ENCODE data around the gene FAM169A.
A peak's percentile ranks its signal among the peaks of the same experiment; 100 is the strongest.
"Not testable (repeated sequence)": the region's sequence is repeated elsewhere in the genome, so short reads cannot be mapped to it uniquely, and the experiment has no call there.

Gene FAM169A

DNA sequence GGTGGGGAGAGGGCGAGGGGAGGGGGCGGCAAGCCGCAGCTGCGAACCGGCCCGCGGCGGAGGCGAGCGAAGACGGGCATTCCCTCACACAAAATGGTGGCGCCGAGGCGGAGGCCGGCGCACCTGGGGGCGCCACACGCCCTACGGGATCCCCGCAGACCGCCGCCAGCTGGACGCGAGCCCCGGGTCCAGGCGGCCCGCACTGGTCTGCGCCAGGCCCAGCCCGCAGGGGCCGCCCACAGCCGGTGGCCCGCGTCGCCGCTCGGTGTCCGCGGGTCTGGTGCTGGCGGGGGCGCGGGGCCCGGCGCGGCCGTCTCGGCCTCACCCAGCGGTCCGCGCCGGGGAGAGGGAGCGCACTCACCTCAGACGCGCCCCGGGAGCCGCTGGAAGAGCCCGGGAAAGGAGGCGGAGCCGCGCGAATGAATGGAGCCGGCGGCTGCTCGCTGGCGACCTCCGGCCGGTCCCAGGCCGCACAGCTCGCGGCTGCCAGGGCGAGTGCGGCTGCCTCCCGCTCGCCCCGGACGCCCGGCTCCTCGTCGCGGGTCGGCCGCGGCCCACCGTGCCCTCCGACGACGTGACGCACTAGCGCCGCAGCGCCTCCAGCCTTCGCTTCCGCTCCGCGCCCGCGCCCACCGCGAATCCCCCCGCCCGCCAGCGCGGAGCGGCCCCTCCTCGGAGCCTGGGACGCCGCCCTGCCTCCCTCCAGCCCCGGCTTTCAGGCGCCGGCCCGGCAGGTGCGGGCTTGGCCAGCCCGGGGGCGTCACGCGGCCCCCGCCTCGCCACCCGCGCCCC lies at the start of gene FAM169A:
Gene FAM169A (minus strand): TSS at position 584 of the 792 bp plus-strand sequence. CDS start 24,711 bp downstream, outside the sequence.
- peak; percentile 58 for DNase-seq (ENCODE audit: low spot score)

- DNase-seq (ENCODE audit: low spot score) = no peak
These were observed 49.3 kb upstream of the FAM169A start for GRCh38 chr5:74915488-74915887.

DNA sequence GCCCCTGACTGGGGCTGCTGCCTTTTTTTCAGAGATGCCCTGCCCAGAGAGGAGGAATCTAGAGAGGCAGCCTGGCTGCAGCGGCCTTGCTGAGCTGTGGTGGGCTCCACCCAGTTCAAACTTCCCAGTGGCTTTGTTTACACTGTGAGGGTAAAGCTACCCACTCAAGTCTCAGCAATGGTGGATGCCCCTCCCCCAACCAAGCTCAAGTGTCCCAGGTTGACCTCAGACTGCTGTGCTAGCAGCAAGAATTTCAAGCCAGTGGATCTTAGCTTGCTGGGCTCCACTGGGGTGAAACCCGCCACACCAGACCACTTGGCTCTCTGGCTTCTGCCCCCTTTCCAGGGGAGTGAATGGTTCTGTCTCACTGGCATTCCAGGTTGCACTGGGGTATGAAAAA lies 45.2 kb upstream of the FAM169A start:
- DNase-seq (ENCODE audit: low spot score) = not testable (repeated sequence)

GRCh38 chr5:74909888-74910287 lies 43.7 kb upstream of the FAM169A start:
- DNase-seq (ENCODE audit: low spot score) = not testable (repeated sequence)

- not testable (repeated sequence) for DNase-seq (ENCODE audit: low spot score)
These were observed 42.0 kb upstream of the FAM169A start for GRCh38 chr5:74908237-74908636.

DNA sequence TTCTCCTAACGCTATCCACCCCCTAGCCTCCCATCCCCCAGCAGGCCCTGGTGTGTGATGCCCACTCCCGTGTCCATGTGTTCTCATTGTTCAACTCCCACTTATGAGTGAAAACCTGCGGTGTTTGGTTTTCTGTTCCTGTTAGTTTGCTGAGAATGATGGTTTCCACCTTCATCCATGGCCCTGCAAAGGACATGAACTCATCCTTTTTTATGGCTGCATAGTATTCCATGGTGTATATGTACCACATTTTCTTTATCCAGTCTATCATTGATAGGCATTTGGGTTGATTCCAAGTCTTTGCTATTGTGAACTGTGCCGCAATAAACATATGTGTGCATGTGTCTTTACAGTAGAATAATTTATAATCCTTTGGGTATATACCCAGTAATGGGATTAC lies 38.5 kb upstream of the FAM169A start:
- not testable (repeated sequence) for DNase-seq (ENCODE audit: low spot score)

GRCh38 chr5:74903165-74903787 lies 37.1 kb upstream of the FAM169A start:
- peak; percentile 57 for DNase-seq (ENCODE audit: low spot score)

- DNase-seq (ENCODE audit: low spot score) = no peak
These were observed 30.9 kb upstream of the FAM169A start for GRCh38 chr5:74897049-74897448.

DNA sequence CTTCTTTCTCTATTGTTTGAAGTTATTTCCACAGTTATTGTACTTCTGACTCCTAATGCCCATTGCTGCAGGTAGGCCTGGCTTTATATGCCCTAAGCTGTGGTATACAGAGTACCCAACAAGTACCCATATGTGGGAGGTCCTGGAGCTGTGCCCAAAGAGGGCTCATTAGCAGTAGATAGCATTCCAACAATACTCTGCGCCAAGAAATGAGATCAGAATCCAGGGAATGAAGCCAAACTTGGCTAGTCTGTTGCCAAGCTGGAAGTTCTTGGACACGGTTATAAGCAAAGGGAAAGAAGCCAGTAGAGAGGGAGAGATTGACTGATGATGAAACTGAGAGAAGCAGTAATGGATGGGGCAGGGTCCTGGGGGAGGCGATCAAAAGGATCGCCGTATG lies 29.7 kb upstream of the FAM169A start:
- no peak for DNase-seq (ENCODE audit: low spot score)

- DNase-seq (ENCODE audit: low spot score) = no peak
These were observed 28.2 kb upstream of the FAM169A start for GRCh38 chr5:74894351-74894750.

DNA sequence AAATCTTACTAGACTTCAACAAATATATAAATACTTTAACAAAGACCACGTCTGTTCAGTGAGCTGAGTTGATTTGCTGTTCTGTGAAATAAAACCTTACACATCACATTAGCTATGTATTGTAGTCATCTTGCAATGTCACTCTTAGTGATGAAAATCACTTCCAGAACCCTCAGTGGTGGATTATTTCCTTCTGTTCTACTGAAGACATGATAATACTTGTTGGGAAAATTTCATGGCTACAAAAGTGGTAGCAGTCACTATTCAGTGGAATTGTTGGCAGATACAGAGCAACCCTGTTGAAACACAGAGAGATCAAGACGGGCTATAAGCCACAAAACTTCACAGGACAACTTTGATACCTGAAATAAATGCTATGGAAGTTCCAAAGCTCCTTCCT lies 26.7 kb upstream of the FAM169A start:
- DNase-seq (ENCODE audit: low spot score) = no peak

DNA sequence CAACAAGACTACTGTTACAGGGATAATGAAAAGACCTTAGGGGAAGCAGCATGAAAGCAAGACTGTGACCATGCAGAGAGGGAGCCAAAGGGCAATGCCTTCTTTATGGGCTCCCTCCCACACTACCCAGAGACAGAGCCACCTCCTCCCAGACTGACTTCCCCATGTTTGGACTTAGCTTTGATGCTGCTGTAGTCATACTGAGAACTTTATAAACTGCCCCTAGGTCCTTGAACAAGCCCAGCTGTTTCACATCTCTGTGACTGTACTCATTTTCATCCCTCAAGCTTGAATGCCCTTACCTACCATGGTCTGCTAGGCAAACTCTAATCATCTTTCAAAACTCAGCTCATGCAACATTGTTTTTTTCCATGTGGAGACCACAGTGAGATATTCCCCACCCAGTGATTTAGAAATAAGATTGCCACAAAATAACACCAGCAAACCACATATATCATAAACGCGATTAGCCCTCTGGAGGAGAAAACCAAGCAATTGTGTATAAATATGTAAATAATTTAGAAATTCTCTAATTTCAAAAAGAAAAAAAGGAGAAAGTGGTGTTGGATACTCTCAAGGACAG lies 23.4 kb upstream of the FAM169A start:
- no peak for DNase-seq (ENCODE audit: low spot score)

DNA sequence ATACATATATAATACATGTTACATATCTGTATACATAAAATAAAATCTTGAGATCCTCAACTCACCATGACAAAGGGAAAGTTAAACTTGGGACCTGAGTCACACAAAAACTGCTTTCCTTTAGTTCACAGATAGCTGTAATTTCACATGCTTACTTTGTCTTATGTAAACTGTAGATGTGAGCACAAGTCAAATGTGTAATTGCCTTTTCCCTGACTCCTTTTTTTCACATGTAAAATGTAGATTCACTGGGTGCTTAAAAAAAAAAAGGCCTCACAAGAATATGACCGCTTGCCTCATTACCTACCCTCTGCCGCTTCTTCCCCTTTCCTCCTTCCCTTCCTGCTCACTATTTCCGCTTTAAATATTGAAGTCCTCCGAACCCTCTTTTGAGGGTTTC lies 21.9 kb upstream of the FAM169A start:
- no peak for DNase-seq (ENCODE audit: low spot score)

DNA sequence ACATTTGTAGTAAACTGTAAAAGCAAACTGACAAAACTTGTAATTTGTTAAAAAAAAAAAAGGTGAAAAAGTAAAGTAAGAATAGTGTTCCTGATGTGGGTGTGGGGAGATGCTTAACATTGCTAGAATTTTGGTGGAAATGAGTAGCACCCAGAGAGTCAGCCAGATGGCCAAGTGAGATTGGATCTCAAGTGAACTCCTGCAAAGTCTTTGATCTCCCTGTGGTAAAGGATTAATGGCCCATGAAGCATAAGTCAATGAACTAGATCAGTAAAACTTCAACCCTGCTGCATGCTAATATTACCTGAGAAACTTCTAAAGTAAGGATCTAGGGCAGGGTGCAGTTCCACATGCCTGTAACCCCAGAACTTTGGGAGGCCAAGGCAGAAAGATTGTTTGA lies 19.0 kb upstream of the FAM169A start:
- DNase-seq (ENCODE audit: low spot score) = no peak

GRCh38 chr5:74882379-74883134 lies 16.4 kb upstream of the FAM169A start:
- not testable (repeated sequence) for DNase-seq (ENCODE audit: low spot score)

DNA sequence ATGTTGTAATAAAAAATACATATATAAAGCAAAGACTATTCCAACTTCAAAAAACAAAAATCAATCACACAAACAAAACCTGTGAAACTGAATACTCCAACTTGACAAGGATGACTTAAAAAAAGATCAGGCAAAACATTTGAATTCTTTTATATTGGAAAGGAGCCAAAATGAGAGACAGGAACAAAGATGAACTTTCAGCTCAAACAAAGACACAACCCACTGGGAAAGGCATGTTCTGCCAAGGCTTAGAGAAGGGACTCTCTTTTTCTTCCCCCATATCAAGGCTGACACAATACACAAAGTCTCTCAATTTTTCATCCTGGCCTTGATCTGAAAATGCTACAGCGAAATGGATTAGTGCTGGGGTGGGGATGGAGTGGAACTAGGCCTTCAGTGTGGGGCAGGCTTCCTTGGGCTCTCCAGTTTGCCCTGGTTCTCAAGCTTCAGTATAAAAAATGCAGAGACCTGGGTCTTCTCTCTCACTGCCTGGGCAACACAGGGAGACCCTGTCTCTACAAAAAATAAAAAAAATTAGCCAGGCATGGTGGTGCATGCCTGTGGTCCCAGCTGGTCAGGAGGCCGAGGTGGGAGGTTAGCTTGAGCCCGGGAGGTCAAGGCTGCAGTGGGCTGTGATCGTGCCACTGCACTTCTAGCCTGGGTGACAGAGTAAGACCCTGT lies 11.6 kb upstream of the FAM169A start:
- no peak for DNase-seq (ENCODE audit: low spot score)

DNA sequence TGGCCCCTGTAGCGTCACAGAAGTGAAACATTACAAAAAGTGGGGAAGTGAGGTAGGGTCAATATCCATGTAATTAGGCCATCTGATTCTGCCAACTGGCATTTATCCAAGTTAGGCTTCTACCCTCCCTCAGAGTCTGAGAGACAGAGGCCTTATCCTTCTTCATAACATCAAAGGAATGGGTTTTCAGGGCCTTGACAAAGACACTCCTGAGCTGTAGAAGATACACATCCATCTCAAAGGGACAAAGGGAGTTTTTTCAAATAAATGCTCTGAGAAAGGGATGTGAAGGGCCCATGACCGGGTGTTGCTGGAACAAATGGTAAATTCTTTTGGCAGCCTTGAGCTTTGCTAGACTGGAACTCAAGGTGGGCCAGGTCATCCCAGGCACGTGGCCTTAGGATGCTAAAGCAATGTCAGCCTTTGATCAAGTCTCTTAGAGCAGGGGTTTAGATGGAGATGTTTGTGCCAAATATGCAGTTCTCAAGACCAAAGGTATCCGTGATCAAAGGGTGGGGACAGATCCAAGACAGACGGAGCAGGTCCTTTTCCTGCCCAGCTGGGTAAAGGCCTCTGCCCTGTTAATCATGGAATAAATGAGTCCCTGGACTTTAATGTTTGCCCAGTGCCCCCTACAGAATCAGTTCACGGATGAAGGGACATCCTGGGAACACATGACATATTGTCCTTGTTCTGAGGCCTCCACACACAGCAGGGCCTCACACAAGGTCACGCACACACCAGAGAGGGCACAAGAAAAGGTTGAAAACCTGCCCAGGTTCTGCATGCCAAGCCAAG lies 10.0 kb upstream of the FAM169A start:
- no peak for DNase-seq (ENCODE audit: low spot score)

DNA sequence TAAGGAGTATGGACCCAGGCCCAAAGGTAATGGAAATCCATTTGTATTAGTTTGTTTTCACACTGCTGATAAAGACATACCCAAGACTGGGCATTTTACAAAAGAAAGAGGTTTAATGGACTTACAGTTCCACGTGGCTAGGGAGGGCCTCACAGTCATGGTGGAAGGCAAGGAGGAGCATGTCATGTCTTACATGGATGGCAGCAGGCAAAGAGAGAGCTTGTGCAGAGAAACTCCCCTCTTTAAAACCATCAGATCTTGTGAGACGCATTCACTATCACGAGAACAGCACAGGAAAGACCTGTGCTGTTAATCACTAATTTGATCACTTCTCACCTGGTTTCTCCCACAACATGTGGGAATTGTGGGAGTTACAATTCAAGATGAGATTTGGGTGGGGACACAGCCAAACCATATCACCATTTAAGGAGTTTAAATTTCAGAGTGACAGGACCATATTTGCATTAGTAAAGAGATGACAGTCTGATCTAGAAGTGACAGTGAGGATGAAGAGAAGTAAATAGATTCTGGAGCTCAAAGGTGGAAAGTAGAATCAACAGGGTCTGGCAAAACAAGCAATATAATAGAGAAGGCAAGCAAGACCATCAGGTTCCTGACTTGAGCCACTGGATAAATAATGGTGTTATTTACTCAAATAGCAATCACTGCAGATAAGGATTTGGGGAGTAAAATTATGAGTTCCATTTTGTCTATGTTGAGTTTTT lies 7.5 kb upstream of the FAM169A start:
- DNase-seq (ENCODE audit: low spot score) = no peak

- DNase-seq (ENCODE audit: low spot score) = no peak
These were observed 4.3 kb upstream of the FAM169A start for GRCh38 chr5:74870299-74871067.

GRCh38 chr5:74869414-74869813 lies 3.2 kb upstream of the FAM169A start:
- not testable (repeated sequence) for DNase-seq (ENCODE audit: low spot score)
